HCT116 (cell line): Measurements from ENCODE around the gene COL7A1. TPM values are rescaled to one million over a fixed set of nuclear protein-coding genes. Genes with fewer than 3 reads are reported as not detected.

Experiments
- ATAC-seq: fragments of 200-7000 bp; cut with Tn5 transposase; 2 replicates; pipeline ENCODE4 v1.9.1; 2020; ENCODE audit warnings: mild to moderate bottlenecking, moderate library complexity
- BruUV-seq: library from RNA; stranded (reverse); fragments of 400-500 nt; replicated peaks from 2 replicates; lab custom pipeline; 2021; lab: Mats Ljungman, UMichigan
- CTCF ChIA-PET: fragments of 300-600 bp; sonication (Branson Sonifier 250); formaldehyde crosslinking; loops from one replicate; lab custom pipeline; 2021; ENCODE audit warnings: antibody characterized with exemption; lab: Charles Lee
- POLR2A ChIA-PET: fragments of 300-600, 350-600 bp; sonication (Branson Sonifier 250); formaldehyde crosslinking; loops from one replicate; lab custom pipeline; 2021; ENCODE audit warnings: antibody characterized with exemption; lab: Charles Lee
- RAD21 ChIA-PET, 2 experiments: fragments of 300-600 bp; sonication (Branson Sonifier 250); formaldehyde crosslinking; loops; one replicate each; lab custom pipeline; 2023; ENCODE audit warnings: low total read pairs in 2 of 2; ENCODE audit not compliant: uncharacterized antibody in 2 of 2, unreplicated experiment in 2 of 2, low non-redundant PET in 1 of 2; lab: Charles Lee
- DNase-seq: peaks from one replicate; pipeline ENCODE4 v3.0.0-alpha.2; 2010; ENCODE audit warnings: low read depth, low spot score
- H2AFZ ChIP-seq: fragments of 200-600 bp; shearing (Covaris generic), sonication (generic); 2 replicates; pipeline ENCODE4 v1.6.1; 2017; ENCODE audit warnings: low read depth, mixed run types, mixed read lengths, antibody characterized with exemption, low read length; ENCODE audit not compliant: poor library complexity, severe bottlenecking
- H3K27ac ChIP-seq: 2 replicates; pipeline ENCODE4 v1.5.1; 2012; ENCODE audit warnings: low read depth, low read length
- H3K27me3 ChIP-seq: fragments of 200-600 bp; sonication (generic); 2 replicates; pipeline ENCODE4 v1.6.1; 2016; ENCODE audit warnings: mixed run types, low read length, mixed read lengths; ENCODE audit not compliant: insufficient read depth
- H3K36me3 ChIP-seq, 2 experiments: fragments of 200-500 bp in 1 of 2; fragments of 200-600 bp in 1 of 2; sonication (Bioruptor generic) in 1 of 2; sonication (generic) in 1 of 2; 2 replicates each; pipeline versions ENCODE4 v1.5.1 to v1.6.1; 2014 to 2016; ENCODE audit warnings: low read length in 2 of 2, inconsistent platforms in 1 of 2, mixed read lengths in 1 of 2, mixed run types in 1 of 2; ENCODE audit not compliant: insufficient read depth in 2 of 2, control insufficient read depth in 1 of 2
- H3K4me1 ChIP-seq, 2 experiments: fragments of 200-600 bp in 1 of 2; sonication (generic) in 1 of 2; 2 replicates each; pipeline versions ENCODE4 v1.5.1 to v1.6.1; 2012 to 2017; ENCODE audit warnings: low read length in 2 of 2, inconsistent platforms in 1 of 2, mild to moderate bottlenecking in 1 of 2, mixed read lengths in 1 of 2, mixed run types in 1 of 2, moderate library complexity in 1 of 2; ENCODE audit not compliant: insufficient read depth in 2 of 2, control insufficient read depth in 1 of 2
- H3K4me2 ChIP-seq: fragments of 200-600 bp; sonication (generic); 2 replicates; pipeline ENCODE4 v1.6.1; 2017; ENCODE audit warnings: mixed run types, low read length, mixed read lengths
- H3K4me3 ChIP-seq, 2 experiments: fragments of 200-600 bp in 1 of 2; sonication (generic) in 1 of 2; replicated peaks in 1 of 2; 2 replicates each; pipeline ENCODE4 v1.5.1; 2011 to 2016; ENCODE audit warnings: low read length in 2 of 2, control low read depth in 1 of 2, low read depth in 1 of 2, mild to moderate bottlenecking in 1 of 2, mixed read lengths in 1 of 2, mixed run types in 1 of 2
- H3K79me2 ChIP-seq: fragments of 200-600 bp; sonication (generic); 2 replicates; pipeline ENCODE4 v1.6.1; 2017; ENCODE audit warnings: mild to moderate bottlenecking, mixed run types, low read length, moderate library complexity, mixed read lengths; ENCODE audit not compliant: insufficient read depth
- H3K9ac ChIP-seq: fragments of 200-600 bp; sonication (generic); 2 replicates; pipeline ENCODE4 v1.6.1; 2016; ENCODE audit warnings: low read length, mixed read lengths
- H3K9me2 ChIP-seq: fragments of 200-600 bp; sonication (generic), shearing (Covaris generic); 2 replicates; pipeline ENCODE4 v1.6.1; 2017; ENCODE audit warnings: mixed run types, mild to moderate bottlenecking, moderate library complexity; ENCODE audit not compliant: insufficient read depth
- H3K9me3 ChIP-seq, 2 experiments: fragments of 200-500 bp in 1 of 2; fragments of 200-600 bp in 1 of 2; sonication (Bioruptor generic) in 1 of 2; sonication (generic) in 1 of 2; 2 replicates each; pipeline ENCODE4 v1.6.1; 2014 to 2017; ENCODE audit warnings: low read length in 2 of 2, mixed read lengths in 2 of 2, inconsistent platforms in 1 of 2, low read depth in 1 of 2, mild to moderate bottlenecking in 1 of 2, mixed run types in 1 of 2, moderate library complexity in 1 of 2; ENCODE audit not compliant: control insufficient read depth in 1 of 2, insufficient read depth in 1 of 2
- H4K20me1 ChIP-seq: fragments of 200-600 bp; sonication (generic), shearing (Covaris generic); 2 replicates; pipeline ENCODE4 v1.6.1; 2017; ENCODE audit warnings: mixed run types, mild to moderate bottlenecking, moderate library complexity; ENCODE audit not compliant: insufficient read depth
- CBX3 ChIP-seq: IDR thresholded peaks from 2 replicates; pipeline ENCODE4 v1.6.1; 2012; ENCODE audit warnings: low read depth
- FOSL1 ChIP-seq: IDR thresholded peaks from 2 replicates; pipeline ENCODE4 v1.6.1; 2012; ENCODE audit warnings: low read depth
- SP1 ChIP-seq: IDR thresholded peaks from 2 replicates; pipeline ENCODE4 v1.6.1; 2012; ENCODE audit warnings: low read depth
- TCF7L2 ChIP-seq: IDR thresholded peaks from 2 replicates; pipeline ENCODE4 v1.7.0; 2011; ENCODE audit warnings: borderline replicate concordance, inconsistent platforms; ENCODE audit not compliant: insufficient read depth, insufficient read length; ENCODE audit errors: extremely low read depth
- ZFX ChIP-seq: fragments of 450-650 bp; IDR thresholded peaks from 2 replicates; pipeline ENCODE4 v1.6.1; 2017
- intact Hi-C: fragments of 100-400 bp; cut with micrococcal nuclease; formaldehyde crosslinking; loops from 2 replicates; pipeline ENCODE4 v1.10.0; 2022
- total RNA-seq: library from RNA; stranded (reverse); gene quantifications from one replicate; pipeline ENCODE4 v1.2.1, GENCODE V29; 2021; ENCODE audit not compliant: unreplicated experiment
- TF ChIP-seq, protein P1 (sequence below), 3 experiments: fragments of 200-600 bp in 1 of 3; sonication (generic) in 1 of 3; IDR thresholded peaks in 2 of 3; conservative IDR thresholded peaks in 1 of 3; 2 replicates each; pipeline ENCODE4 v1.5.1; 2012 to 2017; ENCODE audit warnings: low read depth in 2 of 3, low read length in 2 of 3, antibody characterized with exemption in 1 of 3, borderline replicate concordance in 1 of 3, control low read depth in 1 of 3, mild to moderate bottlenecking in 1 of 3, mixed read lengths in 1 of 3, mixed run types in 1 of 3, moderate library complexity in 1 of 3; ENCODE audit not compliant: insufficient read depth in 1 of 3
- TF ChIP-seq, protein P2 (sequence below): IDR thresholded peaks from 2 replicates; pipeline ENCODE4 v1.6.1; 2011; ENCODE audit warnings: mild to moderate bottlenecking, low read length, moderate library complexity; ENCODE audit not compliant: insufficient replicate concordance; ENCODE audit errors: extremely low read depth

The COL7A1 gene
- total RNA-seq, 1 experiment from 2014 or later: 11.4 TPM

DNA sequence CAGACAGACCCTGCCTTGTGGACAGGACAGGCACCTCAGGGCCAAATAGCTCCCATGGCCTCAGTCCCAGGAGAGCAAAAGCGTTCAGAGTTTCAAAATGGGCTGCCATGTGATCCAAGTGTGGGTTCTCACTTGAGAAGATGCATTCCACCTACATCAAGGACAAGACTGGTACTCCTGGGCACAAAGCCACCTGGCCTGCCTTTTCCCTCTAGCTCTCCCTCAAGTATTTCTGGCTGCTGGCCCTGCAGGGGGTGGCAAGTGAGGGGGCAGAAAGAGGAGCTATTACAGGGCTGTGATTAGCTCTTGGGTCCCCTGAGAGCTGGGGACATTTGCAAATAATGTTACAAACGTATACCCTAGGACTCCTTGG lies 6.5 kb upstream of the COL7A1 start:
- no peaks in the 10 kb centered on the region for H4K20me1 ChIP-seq
- no peak overlapping the region for H2AFZ ChIP-seq
- no peaks in the 10 kb centered on the region for H3K9me2 ChIP-seq
- ChIA-PET POLR2A (interaction anchor here (1.1 kb wide), 1 partner anchor 12 kb away, joined by 3 read pairs; no protein-coding TSS in a partner anchor), CTCF (no interaction called here)
- no peak overlapping the region for H3K27ac ChIP-seq
- no peak for DNase-seq
- TF ChIP-seq FOSL1: no peak
- TF ChIP-seq, protein P1, sequence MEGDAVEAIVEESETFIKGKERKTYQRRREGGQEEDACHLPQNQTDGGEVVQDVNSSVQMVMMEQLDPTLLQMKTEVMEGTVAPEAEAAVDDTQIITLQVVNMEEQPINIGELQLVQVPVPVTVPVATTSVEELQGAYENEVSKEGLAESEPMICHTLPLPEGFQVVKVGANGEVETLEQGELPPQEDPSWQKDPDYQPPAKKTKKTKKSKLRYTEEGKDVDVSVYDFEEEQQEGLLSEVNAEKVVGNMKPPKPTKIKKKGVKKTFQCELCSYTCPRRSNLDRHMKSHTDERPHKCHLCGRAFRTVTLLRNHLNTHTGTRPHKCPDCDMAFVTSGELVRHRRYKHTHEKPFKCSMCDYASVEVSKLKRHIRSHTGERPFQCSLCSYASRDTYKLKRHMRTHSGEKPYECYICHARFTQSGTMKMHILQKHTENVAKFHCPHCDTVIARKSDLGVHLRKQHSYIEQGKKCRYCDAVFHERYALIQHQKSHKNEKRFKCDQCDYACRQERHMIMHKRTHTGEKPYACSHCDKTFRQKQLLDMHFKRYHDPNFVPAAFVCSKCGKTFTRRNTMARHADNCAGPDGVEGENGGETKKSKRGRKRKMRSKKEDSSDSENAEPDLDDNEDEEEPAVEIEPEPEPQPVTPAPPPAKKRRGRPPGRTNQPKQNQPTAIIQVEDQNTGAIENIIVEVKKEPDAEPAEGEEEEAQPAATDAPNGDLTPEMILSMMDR (IDR thresholded peaks at IDR 0.05 in 2 of 3, conservative IDR thresholded peaks at IDR 0.05 in 1 of 3; ENCODE audit: borderline replicate concordance in 1 of 3, insufficient read depth in 1 of 3, low read depth in 2 of 3, low read length in 2 of 3): no peak
- TF ChIP-seq, all 23 proteins: peak for 0
- RAD21 ChIA-PET: no interaction called here
- H3K79me2 ChIP-seq: peaks cover 14% of the 10 kb centered on the region
- H3K4me3 ChIP-seq: no peak overlapping the region
- H3K9me3 ChIP-seq: no peaks in the 10 kb centered on the region
- H3K9ac ChIP-seq: no peak overlapping the region
- no peak for ATAC-seq
- peaks cover 0 to 1% of the 10 kb centered on the region in 2 experiments; a peak in 1 of 4 replicates for H3K4me1 ChIP-seq
- no TSS peak for BruUV-seq
- intact Hi-C loops: no loop called here
- H3K36me3 ChIP-seq: peaks cover 41 to 76% of the 10 kb centered on the region in 2 experiments
- H3K4me2 ChIP-seq: no peak overlapping the region
- H3K27me3 ChIP-seq: no peaks in the 10 kb centered on the region

DNA sequence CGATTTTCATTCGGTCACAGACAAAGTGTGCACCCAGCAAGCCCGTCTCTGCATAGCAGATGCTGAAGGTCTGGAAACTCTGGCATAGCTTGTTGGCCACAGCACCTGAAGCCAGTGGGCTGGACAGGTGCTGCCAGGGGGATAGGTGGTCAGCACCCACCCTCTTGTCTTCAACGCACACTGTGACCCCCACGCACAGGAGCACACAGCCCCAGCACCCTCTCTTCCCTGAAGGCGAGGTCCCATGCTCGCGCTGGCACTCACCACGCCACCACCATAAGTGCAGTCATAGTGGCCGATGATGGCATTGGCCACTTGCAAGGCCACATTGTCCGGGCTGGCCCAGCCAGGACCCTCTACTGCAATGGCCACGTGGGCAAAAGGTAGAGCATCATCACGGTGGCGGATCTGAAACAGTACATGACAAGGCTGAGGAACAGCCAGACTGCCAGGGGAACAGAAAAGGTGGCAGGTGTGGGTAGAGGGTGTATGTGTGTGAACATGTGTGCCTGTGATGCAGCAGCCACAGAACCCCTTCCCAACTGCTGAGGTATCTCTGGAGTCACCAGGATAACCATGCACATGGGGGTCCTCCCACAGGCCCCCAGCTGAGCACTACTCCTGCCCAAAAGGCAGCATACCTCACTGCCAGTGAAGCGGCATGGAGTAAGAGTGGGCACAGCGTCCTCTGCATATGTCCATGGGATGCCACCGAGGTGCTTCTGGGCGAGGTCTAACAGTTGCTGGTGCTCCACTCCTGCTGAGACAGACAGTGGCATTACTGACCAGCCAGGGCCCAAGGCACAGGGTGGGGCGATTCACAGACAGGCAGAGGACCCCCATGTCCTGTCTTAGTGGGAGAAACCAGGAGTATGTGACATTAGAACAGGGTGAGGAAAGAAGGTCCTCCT lies 5.8 kb upstream of the COL7A1 start:
- ChIA-PET RAD21 (no interaction called here), CTCF (no interaction called here), POLR2A (interaction anchor here (1.1 kb wide), 1 partner anchor 12 kb away, joined by 3 read pairs; no protein-coding TSS in a partner anchor)
- no peak for DNase-seq
- ATAC-seq: no peak
- H3K4me1 ChIP-seq: peaks cover 2 to 8% of the 10 kb centered on the region in 2 experiments
- H3K79me2 ChIP-seq: peaks cover 8% of the 10 kb centered on the region; the same call in 1 of the 2 replicates
- H4K20me1 ChIP-seq: no peaks in the 10 kb centered on the region
- peaks cover 38 to 72% of the 10 kb centered on the region in 2 experiments for H3K36me3 ChIP-seq
- BruUV-seq: no TSS peak
- no peaks in the 10 kb centered on the region for H3K9me2 ChIP-seq
- H3K27ac ChIP-seq: no peak overlapping the region
- no peaks in the 10 kb centered on the region for H3K27me3 ChIP-seq
- no peaks in the 10 kb centered on the region for H3K9me3 ChIP-seq
- H3K4me2 ChIP-seq: no peak overlapping the region
- no peak overlapping the region for H2AFZ ChIP-seq
- H3K9ac ChIP-seq: no peak overlapping the region
- TF ChIP-seq, protein P2, sequence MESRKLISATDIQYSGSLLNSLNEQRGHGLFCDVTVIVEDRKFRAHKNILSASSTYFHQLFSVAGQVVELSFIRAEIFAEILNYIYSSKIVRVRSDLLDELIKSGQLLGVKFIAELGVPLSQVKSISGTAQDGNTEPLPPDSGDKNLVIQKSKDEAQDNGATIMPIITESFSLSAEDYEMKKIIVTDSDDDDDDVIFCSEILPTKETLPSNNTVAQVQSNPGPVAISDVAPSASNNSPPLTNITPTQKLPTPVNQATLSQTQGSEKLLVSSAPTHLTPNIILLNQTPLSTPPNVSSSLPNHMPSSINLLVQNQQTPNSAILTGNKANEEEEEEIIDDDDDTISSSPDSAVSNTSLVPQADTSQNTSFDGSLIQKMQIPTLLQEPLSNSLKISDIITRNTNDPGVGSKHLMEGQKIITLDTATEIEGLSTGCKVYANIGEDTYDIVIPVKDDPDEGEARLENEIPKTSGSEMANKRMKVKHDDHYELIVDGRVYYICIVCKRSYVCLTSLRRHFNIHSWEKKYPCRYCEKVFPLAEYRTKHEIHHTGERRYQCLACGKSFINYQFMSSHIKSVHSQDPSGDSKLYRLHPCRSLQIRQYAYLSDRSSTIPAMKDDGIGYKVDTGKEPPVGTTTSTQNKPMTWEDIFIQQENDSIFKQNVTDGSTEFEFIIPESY: no peak
- TF ChIP-seq CBX3 (no peak), TCF7L2 (no peak), ZFX (no peak), SP1 (no peak)
- H3K4me3 ChIP-seq: no peak overlapping the region
- intact Hi-C loops: no loop called here
